ENCODE measurements around the gene ARL6IP5. TPM values are rescaled to one million over a fixed set of nuclear protein-coding genes. Genes with fewer than 3 reads are reported as not detected.

Gene ARL6IP5
- total RNA-seq, 1 donor: 89.4 TPM

DNA sequence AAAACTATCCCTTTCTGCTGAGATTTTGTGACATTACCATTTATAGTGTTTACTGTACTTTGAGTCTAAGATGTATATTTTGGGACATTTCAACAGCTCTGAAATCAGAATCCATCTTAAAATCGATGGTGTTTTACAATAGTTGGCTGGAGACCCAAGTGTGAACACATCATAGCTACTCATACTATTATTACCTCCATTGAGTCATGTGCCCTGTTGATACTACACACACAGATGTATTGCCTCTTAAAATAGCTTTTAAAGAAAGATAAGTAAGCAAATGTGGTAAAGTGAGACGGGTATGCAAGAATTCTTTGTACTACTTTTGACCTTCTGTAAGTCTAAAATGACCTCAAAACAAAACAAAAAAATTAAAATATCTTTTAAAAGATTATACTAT, 31.0 kb downstream of the ARL6IP5 start:
- H3K4me3 ChIP-seq (ENCODE audit: low read depth, low read length): no peak overlapping the region
- no peak for DNase-seq (ENCODE audit: low read depth)
- TF ChIP-seq CTCF (IDR thresholded peaks at IDR 0.05; ENCODE audit: insufficient read depth, low read depth, low read length): no peak

DNA sequence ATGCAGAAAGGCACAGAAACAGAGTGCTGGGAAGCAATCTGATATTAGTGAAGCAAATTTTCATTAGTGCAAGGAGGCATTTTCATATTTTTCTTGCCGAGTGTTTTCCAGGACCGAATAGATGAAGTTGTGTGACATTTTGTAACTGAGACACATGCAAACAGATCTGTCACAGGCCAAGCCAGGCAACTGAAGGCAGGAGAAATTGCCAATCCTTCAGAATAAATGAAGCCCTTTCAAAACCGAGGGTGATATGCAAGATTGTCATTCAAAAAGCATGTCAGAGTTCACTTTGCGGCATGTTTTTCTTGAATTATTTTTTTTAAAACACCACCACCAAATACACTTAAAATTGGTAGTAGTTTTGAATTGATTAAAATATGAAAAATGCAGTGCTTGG, 31.4 kb downstream of the ARL6IP5 start:
- H3K4me3 ChIP-seq (ENCODE audit: low read depth, low read length): no peak overlapping the region
- TF ChIP-seq CTCF (IDR thresholded peaks at IDR 0.05; ENCODE audit: insufficient read depth, low read depth, low read length): no peak
- DNase-seq (ENCODE audit: low read depth): no peak

DNA sequence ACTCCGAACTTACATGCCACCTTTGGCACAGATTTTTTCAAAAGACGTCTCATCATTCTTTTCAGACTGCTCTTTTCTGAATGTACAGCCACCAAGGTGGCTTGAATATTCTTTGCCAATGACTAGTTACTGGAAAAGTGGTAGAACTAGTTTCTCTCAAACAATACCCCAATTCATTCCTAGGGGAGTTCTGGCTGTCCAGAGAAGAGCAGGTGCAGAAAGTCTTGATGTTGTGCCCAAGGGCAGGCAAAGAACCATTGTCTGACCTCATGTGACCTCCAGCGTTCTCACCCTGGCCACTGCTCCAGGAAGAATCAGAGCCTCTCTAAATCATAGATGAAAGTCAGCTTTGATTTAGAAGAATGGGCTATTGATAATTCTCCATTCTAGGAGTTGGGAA, 32.2 kb downstream of the ARL6IP5 start:
- H3K4me3 ChIP-seq (ENCODE audit: low read depth, low read length): no peak overlapping the region
- TF ChIP-seq CTCF (IDR thresholded peaks at IDR 0.05; ENCODE audit: insufficient read depth, low read depth, low read length): no peak
- DNase-seq (ENCODE audit: low read depth): no peak

DNA sequence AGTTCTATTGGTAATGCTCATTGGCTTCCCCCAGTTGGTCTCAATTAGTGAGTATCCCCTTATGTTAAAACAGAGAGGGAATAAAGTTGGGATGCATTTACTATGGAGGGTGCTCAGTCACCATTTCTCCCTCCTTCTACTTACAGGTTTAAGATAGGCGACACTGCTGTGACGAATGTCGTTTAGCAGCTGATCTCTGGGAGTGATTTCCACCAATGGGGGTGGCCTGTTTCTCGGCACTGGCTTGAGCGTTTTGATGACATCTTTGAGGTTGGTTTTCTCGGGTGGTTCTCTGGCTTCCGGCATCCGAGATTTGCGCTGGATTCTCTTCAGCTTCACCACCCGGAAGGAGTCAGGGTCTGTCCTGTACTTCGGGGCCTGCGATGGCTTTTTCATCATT, 33.8 kb downstream of the ARL6IP5 start:
- no peak for DNase-seq (ENCODE audit: low read depth)
- TF ChIP-seq CTCF (IDR thresholded peaks at IDR 0.05; ENCODE audit: insufficient read depth, low read depth, low read length): no peak
- H3K4me3 ChIP-seq (ENCODE audit: low read depth, low read length): no peak overlapping the region

GRCh38 chr3:69119138-69119537, 34.4 kb downstream of the ARL6IP5 start:
- H3K4me3 ChIP-seq (ENCODE audit: low read depth, low read length): no peak overlapping the region
- no peak for TF ChIP-seq CTCF (IDR thresholded peaks at IDR 0.05; ENCODE audit: insufficient read depth, low read depth, low read length)
- DNase-seq (ENCODE audit: low read depth): no peak

DNA sequence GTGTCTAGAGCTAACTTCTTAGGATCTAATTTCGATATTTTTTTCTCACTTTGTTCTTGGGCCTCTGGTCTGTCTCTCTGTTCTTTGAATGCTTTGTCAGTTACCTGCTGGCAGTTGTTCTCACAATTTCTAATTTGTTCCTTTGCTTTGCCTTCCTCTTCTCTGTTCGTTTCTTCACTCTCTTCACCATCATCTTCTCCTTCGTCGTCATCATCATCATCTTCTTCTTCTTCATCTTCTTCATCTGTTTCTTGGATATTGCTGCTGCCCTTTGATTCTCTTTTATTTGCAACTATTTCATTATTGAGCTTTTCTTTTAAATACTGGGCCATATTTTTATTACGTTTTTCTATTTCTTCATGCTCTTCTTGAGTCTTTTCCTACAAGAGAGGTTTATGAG, 34.9 kb downstream of the ARL6IP5 start:
- no peak for DNase-seq (ENCODE audit: low read depth)
- no peak for TF ChIP-seq CTCF (IDR thresholded peaks at IDR 0.05; ENCODE audit: insufficient read depth, low read depth, low read length)
- H3K4me3 ChIP-seq (ENCODE audit: low read depth, low read length): no peak overlapping the region

- no peak overlapping the region for H3K4me3 ChIP-seq (ENCODE audit: low read depth, low read length)
- DNase-seq (ENCODE audit: low read depth): peak; percentile 81
- peak; percentile 99 for TF ChIP-seq CTCF (IDR thresholded peaks at IDR 0.05; ENCODE audit: insufficient read depth, low read depth, low read length)
Measured at GRCh38 chr3:69120879-69121464, 36.2 kb downstream of the ARL6IP5 start.

All from fibroblast of villous mesenchyme (primary cell).